Measurements from ENCODE around the gene NRAP.
"Not testable (repeated sequence)": the region's sequence is repeated elsewhere in the genome, so short reads cannot be mapped to it uniquely, and the experiment has no call there.

NRAP gene

GRCh38 chr10:113686028-113686427, 22.2 kb upstream of the NRAP start:
- DNase-seq (ENCODE audit: extremely low read depth in 1 of 2, low read depth in 1 of 2): no peak

GRCh38 chr10:113683300-113683699, 19.5 kb upstream of the NRAP start:
- no peak for DNase-seq (ENCODE audit: extremely low read depth in 1 of 2, low read depth in 1 of 2)

- peak in 1 of 2 donors; percentile 52 for DNase-seq (ENCODE audit: extremely low read depth in 1 of 2, low read depth in 1 of 2)
These were observed 18.0 kb upstream of the NRAP start for GRCh38 chr10:113681533-113682470.

- peak in 1 of 2 donors; percentile 20 for DNase-seq (ENCODE audit: extremely low read depth in 1 of 2, low read depth in 1 of 2)
These were observed 16.6 kb upstream of the NRAP start for GRCh38 chr10:113680190-113681111.

GRCh38 chr10:113679463-113680189, 15.8 kb upstream of the NRAP start, which contains the start of gene CASP7:
Gene CASP7 (plus strand): TSS chr10:113679912. CDS start chr10:113697494, 17,582 bp downstream.
- DNase-seq (ENCODE audit: extremely low read depth in 1 of 2, low read depth in 1 of 2): peak; percentile 70 to 76

GRCh38 chr10:113666682-113667252, 2.9 kb upstream of the NRAP start:
- DNase-seq (ENCODE audit: extremely low read depth in 1 of 2, low read depth in 1 of 2): peak in 1 of 2 donors; percentile 5

GRCh38 chr10:113665806-113666354, 2.0 kb upstream of the NRAP start:
- no peak for DNase-seq (ENCODE audit: extremely low read depth in 1 of 2, low read depth in 1 of 2)

- DNase-seq (ENCODE audit: extremely low read depth in 1 of 2, low read depth in 1 of 2): no peak
These were observed 1.5 kb upstream of the NRAP start for GRCh38 chr10:113665352-113665751.

GRCh38 chr10:113663142-113663541, 699 bp downstream of the NRAP start:
- DNase-seq (ENCODE audit: extremely low read depth in 1 of 2, low read depth in 1 of 2): no peak

- no peak for DNase-seq (ENCODE audit: extremely low read depth in 1 of 2, low read depth in 1 of 2)
These were observed 2.5 kb downstream of the NRAP start for GRCh38 chr10:113661332-113661731.

- no peak for DNase-seq (ENCODE audit: extremely low read depth in 1 of 2, low read depth in 1 of 2)
These were observed 6.3 kb downstream of the NRAP start for GRCh38 chr10:113657544-113657943.

GRCh38 chr10:113656896-113657295, 6.9 kb downstream of the NRAP start:
- DNase-seq (ENCODE audit: extremely low read depth in 1 of 2, low read depth in 1 of 2): no peak

- not testable (repeated sequence) for DNase-seq (ENCODE audit: extremely low read depth in 1 of 2, low read depth in 1 of 2)
These were observed 11.4 kb downstream of the NRAP start for GRCh38 chr10:113652456-113652855.

GRCh38 chr10:113651898-113652297, 11.9 kb downstream of the NRAP start:
- no peak for DNase-seq (ENCODE audit: extremely low read depth in 1 of 2, low read depth in 1 of 2)

GRCh38 chr10:113651021-113651420, 12.8 kb downstream of the NRAP start:
- DNase-seq (ENCODE audit: extremely low read depth in 1 of 2, low read depth in 1 of 2): no peak

- DNase-seq (ENCODE audit: extremely low read depth in 1 of 2, low read depth in 1 of 2): no peak
These were observed 13.7 kb downstream of the NRAP start for GRCh38 chr10:113650172-113650571.

- DNase-seq (ENCODE audit: extremely low read depth in 1 of 2, low read depth in 1 of 2): no peak
These were observed 15.4 kb downstream of the NRAP start for GRCh38 chr10:113648478-113648877.

- DNase-seq (ENCODE audit: extremely low read depth in 1 of 2, low read depth in 1 of 2): no peak
These were observed 16.0 kb downstream of the NRAP start for GRCh38 chr10:113647812-113648211.

- no peak for DNase-seq (ENCODE audit: extremely low read depth in 1 of 2, low read depth in 1 of 2)
These were observed 17.3 kb downstream of the NRAP start for GRCh38 chr10:113646336-113647201.

All from stimulated activated CD8-positive, alpha-beta memory T cell treated with anti-CD3 and anti-CD28 coated beads, Interleukin-7, amount 100 ng/mL, for 48 hours (primary cell).